ENCODE measurements around the gene OPCML.

- TF ChIP-seq CTCF (IDR thresholded peaks at IDR 0.05; ENCODE audit: low read depth, low read length, missing input control) (no peak), RAD21 (IDR thresholded peaks at IDR 0.05) (peak; percentile 61 to 62), YY1 (IDR thresholded peaks at IDR 0.05) (peak; percentile 67), ZBTB33 (IDR thresholded peaks at IDR 0.05) (no peak), REST (IDR thresholded peaks at IDR 0.05) (no peak), HNF4A (conservative IDR thresholded peaks at IDR 0.05) (peak; percentile 70 to 75), MAX (IDR thresholded peaks at IDR 0.05) (peak; percentile 45), EGR1 (IDR thresholded peaks at IDR 0.05; ENCODE audit: low read depth in 2 of 2) (no peak)
These were observed 816.3 kb downstream of the OPCML start for GRCh38 chr11:132716037-132716436.
